Keratinocyte (primary cell): ENCODE measurements around the gene MIPOL1.

Source experiments
- CTCF ChIP-seq, 3 experiments: IDR thresholded peaks in 1 of 3; conservative IDR thresholded peaks in 1 of 3; optimal IDR thresholded peaks in 1 of 3; 2 replicates in 2 of 3; 3 replicates in 1 of 3; pipeline versions ENCODE3 to v1.5.1; 2011; ENCODE audit warnings: low read length in 3 of 3, mild to moderate bottlenecking in 3 of 3, moderate library complexity in 2 of 3, control low read depth in 1 of 3, inconsistent platforms in 1 of 3; ENCODE audit not compliant: insufficient read depth in 2 of 3; ENCODE audit errors: extremely low read depth in 1 of 3
- EZH2 ChIP-seq: IDR thresholded peaks from one replicate; pipeline ENCODE4 v1.6.1; 2012; ENCODE audit warnings: inconsistent platforms, mild to moderate bottlenecking, low read length, moderate library complexity

GRCh38 chr14:37311252-37311651, 113.5 kb downstream of the MIPOL1 start:
- TF ChIP-seq EZH2 (no peak), CTCF (optimal IDR thresholded peaks at IDR 0.05 in 1 of 3, IDR thresholded peaks at IDR 0.05 in 1 of 3, conservative IDR thresholded peaks at IDR 0.05 in 1 of 3; ENCODE audit: extremely low read depth in 1 of 3, insufficient read depth in 2 of 3, low read length in 3 of 3) (no peak)
